Spleen (tissue), 11 donors: ENCODE results near the gene TENM3. TPM values are rescaled to one million over a fixed set of nuclear protein-coding genes. Genes with fewer than 3 reads are reported as not detected.

Experiments
- DNase-seq: peaks from one replicate; pipeline ENCODE4 v3.0.0-alpha.2; 2020
- H3K27ac ChIP-seq, 8 donors: fragments of 200-600 bp; sonication (generic) in 7 of 8; 1 replicate in 4 of 8; 2 replicates in 4 of 8; pipeline versions ENCODE4 v1.5.0 to v1.8.0; 2016 to 2021; ENCODE audit warnings: inconsistent platforms in 4 of 8, mild to moderate bottlenecking in 4 of 8, moderate library complexity in 1 of 8
- H3K27me3 ChIP-seq, 7 donors: fragments of 200-600 bp; sonication (generic) in 6 of 7; replicated peaks in 1 of 7; 1 replicate in 4 of 7; 2 replicates in 3 of 7; pipeline versions ENCODE4 v1.5.0 to v1.8.0; 2016 to 2021; ENCODE audit warnings: inconsistent platforms in 3 of 7, mild to moderate bottlenecking in 1 of 7
- H3K36me3 ChIP-seq, 6 donors: fragments of 200-600 bp; sonication (generic) in 5 of 6; 1 replicate in 4 of 6; 2 replicates in 2 of 6; pipeline versions ENCODE4 v1.5.0 to v1.8.0; 2016 to 2021; ENCODE audit warnings: inconsistent platforms in 2 of 6
- H3K4me1 ChIP-seq, 6 donors: fragments of 200-600 bp; sonication (generic) in 5 of 6; 1 replicate in 3 of 6; 2 replicates in 3 of 6; pipeline versions ENCODE4 v1.5.0 to v1.8.0; 2016 to 2021; ENCODE audit warnings: inconsistent platforms in 3 of 6
- H3K4me3 ChIP-seq, 8 donors: fragments of 200-600 bp; sonication (generic) in 7 of 8; 1 replicate in 4 of 8; 2 replicates in 4 of 8; pipeline versions ENCODE4 v1.5.0 to v1.8.0; 2016 to 2021; ENCODE audit warnings: inconsistent platforms in 4 of 8, mild to moderate bottlenecking in 4 of 8, moderate library complexity in 2 of 8
- H3K9me3 ChIP-seq, 8 donors: fragments of 200-600 bp; sonication (generic) in 7 of 8; 1 replicate in 4 of 8; 2 replicates in 4 of 8; pipeline versions ENCODE4 v1.5.0 to v1.8.0; 2016 to 2021; ENCODE audit warnings: inconsistent platforms in 4 of 8
- POLR2A ChIP-seq, 3 donors: fragments of 450-650 bp; IDR thresholded peaks; one replicate each; pipeline ENCODE4 v1.5.1; 2017; ENCODE audit warnings: antibody characterized with exemption in 3 of 3, mild to moderate bottlenecking in 1 of 3
- POLR2AphosphoS5 ChIP-seq, 3 donors: sonication (generic); formaldehyde crosslinking; IDR thresholded peaks; one replicate each; pipeline ENCODE4 v1.5.1; 2017; ENCODE audit warnings: antibody characterized with exemption in 3 of 3
- WGBS, 5 donors: extraction: QIAGEN DNeasy Blood & Tissue Kit in 3 of 5; methylation state at CpG; one replicate each; pipeline versions ENCODE4 v1.1.5 to v1.1.7; 2013 to 2018; 5-methylcytosine and 5-hydroxymethylcytosine counted together
- intact Hi-C: fragments of 100-400 bp; cut with DNase I; formaldehyde crosslinking; loops from one replicate; pipeline ENCODE4 v1.15.0; 2023; ENCODE audit warnings: low total_unique reads
- polyA plus RNA-seq, 3 donors: library from polyadenylated mRNA; stranded (reverse); fragments of 200-250 nt; gene quantifications; one replicate each; pipeline ENCODE4 v1.2.1, GENCODE V29; 2013
- total RNA-seq, 7 donors: library from RNA; depleted of rRNA in 3 of 7; stranded (reverse); fragments of >200 nt in 3 of 7; fragmentation: NEBNext Ultra II Directional in 4 of 7; extraction: Animal tissue kit (Norgen Biotek cat#: 25700) in 4 of 7; gene quantifications; one replicate each; pipeline versions ENCODE4 v1.1.0 to v1.2.1, GENCODE V29; 2016 to 2021
- TF ChIP-seq, protein P1 (sequence below), 11 experiments: fragments of 200-600 bp in 7 of 11; fragments of 450-650 bp in 4 of 11; sonication (generic) in 4 of 11; IDR thresholded peaks in 8 of 11; conservative IDR thresholded peaks in 3 of 11; 1 replicate in 7 of 11; 2 replicates in 4 of 11; pipeline versions ENCODE4 v1.4.0 to v1.8.0; 2016 to 2021; ENCODE audit warnings: antibody characterized with exemption in 11 of 11, inconsistent platforms in 4 of 11, mild to moderate bottlenecking in 1 of 11
- donor health status: healthy with polysubstance abuse.
- donor health status: DM: no; HTN: no; CAD: no; lungs with moderate emphysema.
- donor health status: DM: no; HTN: no; CAD: no.
- donor health status: Bipolar disorder and iron deficiency.
- donor health status: healthy.
- donor health status: DM: no; HTN: no; CAD: no.
- donor health status: DM: yes; HTN: yes; CAD: no.

Gene TENM3
- total and polyA plus RNA-seq, 10 donors, result 0.37 to 45.6 (median 17.7) TPM

DNA sequence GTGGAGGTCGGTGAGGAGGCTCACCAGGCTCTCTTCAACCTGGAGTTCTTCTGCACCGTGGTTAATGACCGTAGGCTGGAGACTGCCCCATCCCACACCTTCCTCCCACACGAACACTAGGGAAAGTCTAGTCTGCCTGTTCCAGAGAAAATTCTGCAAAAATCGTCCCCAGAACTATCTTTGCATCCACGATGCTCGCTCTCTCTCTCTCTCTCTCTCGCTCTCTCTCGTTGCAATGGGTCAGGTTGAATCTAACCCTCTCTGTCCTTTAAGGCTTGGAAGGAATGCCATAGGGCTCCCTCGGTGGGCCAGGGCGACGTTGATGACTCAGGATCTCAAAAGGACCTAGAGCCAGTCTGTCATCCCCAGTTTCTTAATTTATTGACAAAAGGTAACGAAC, 562.5 kb downstream of the TENM3 start:
- Histone ChIP-seq H3K36me3 (no peaks in the 10 kb centered on the region), H3K27ac (no peak overlapping the region), H3K27me3 (peaks cover 0 to 22% (median 0%) of the 10 kb centered on the region in 7 donors), H3K4me3 (no peak overlapping the region), H3K4me1 (peaks cover 0 to 25% (median 14%) of the 10 kb centered on the region in 6 donors), H3K9me3 (peaks cover 0 to 20% (median 0%) of the 10 kb centered on the region in 8 donors)
- WGBS, 5 donors, result 51 to 75% (median 68%) methylated on average over 11 to 13 of the region's 13 CpGs
- no peak for DNase-seq
- TF ChIP-seq, protein P1, sequence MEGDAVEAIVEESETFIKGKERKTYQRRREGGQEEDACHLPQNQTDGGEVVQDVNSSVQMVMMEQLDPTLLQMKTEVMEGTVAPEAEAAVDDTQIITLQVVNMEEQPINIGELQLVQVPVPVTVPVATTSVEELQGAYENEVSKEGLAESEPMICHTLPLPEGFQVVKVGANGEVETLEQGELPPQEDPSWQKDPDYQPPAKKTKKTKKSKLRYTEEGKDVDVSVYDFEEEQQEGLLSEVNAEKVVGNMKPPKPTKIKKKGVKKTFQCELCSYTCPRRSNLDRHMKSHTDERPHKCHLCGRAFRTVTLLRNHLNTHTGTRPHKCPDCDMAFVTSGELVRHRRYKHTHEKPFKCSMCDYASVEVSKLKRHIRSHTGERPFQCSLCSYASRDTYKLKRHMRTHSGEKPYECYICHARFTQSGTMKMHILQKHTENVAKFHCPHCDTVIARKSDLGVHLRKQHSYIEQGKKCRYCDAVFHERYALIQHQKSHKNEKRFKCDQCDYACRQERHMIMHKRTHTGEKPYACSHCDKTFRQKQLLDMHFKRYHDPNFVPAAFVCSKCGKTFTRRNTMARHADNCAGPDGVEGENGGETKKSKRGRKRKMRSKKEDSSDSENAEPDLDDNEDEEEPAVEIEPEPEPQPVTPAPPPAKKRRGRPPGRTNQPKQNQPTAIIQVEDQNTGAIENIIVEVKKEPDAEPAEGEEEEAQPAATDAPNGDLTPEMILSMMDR (IDR thresholded peaks at IDR 0.05 in 8 of 11, conservative IDR thresholded peaks at IDR 0.05 in 3 of 11), result no peak
- TF ChIP-seq POLR2AphosphoS5 (IDR thresholded peaks at IDR 0.05), result no peak
- intact Hi-C loops, result loop anchor here (10.0 kb wide), 2 partner anchors 119 to 331 kb away; no protein-coding TSS in a partner anchor

DNA sequence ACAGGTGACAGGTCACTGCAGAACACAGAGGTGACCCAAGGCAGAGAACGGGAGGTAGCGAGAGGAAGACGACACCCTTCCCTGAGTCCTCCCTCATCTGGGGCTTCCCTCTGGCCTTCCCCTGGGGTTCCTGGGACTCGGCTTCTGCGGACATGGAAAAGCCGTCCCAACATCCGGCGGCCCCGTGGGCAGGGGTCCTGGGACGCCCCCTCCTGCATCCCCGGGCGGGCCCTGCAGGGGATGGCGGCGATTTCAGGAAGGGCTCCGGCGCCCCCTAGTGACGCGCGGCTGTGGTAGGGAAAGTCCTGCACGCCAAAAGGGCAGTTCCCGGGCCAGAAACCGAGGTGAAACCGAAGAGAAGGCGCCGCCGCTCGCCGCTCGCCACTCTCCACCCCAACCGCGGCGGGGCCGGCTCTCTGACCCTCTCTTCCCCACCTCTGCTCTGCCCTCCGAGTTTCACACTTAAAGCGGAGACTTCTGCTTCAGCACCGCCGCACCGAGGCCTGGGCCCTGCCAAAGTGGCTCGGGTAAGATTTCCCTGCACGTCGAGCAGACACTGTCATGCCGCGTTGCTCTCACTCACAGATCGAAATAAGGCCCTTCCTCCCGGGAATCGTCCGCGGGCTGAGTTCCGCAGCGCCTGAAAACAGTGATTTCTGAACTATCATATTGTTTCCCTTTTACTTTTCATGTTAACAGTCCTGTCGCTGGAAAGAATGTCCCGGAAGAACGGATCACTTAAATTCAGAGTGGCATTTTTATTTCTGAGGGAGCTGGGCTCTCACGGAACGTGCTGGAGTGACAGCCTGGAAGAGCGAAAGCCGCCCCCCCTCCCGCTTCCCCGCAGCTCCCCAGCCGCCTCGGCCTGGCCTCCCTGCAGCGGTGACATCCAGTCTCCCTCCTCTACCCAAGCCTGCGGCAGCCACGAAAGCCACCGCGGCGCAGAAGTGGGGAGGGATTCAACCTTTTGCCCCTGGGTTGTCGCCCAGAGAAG, 563.4 kb downstream of the TENM3 start:
- no peaks in the 10 kb centered on the region for H3K36me3 ChIP-seq
- TF ChIP-seq POLR2A (IDR thresholded peaks at IDR 0.05) (no peak), POLR2AphosphoS5 (IDR thresholded peaks at IDR 0.05) (peak in 2 of 3 donors; percentile 50 to 55)
- TF ChIP-seq, protein P1 (IDR thresholded peaks at IDR 0.05 in 8 of 11, conservative IDR thresholded peaks at IDR 0.05 in 3 of 11), result peak; percentile 21 to 84 (median 69)
- peak overlapping the region; percentile 23 to 69 (median 42) for H3K4me3 ChIP-seq
- H3K27me3 ChIP-seq, result peaks cover 0 to 22% (median 0%) of the 10 kb centered on the region in 7 donors
- H3K4me1 ChIP-seq, result peaks cover 0 to 25% (median 14%) of the 10 kb centered on the region in 6 donors
- DNase-seq, result peak; percentile 87
- H3K9me3 ChIP-seq, result peaks cover 0 to 28% (median 6%) of the 10 kb centered on the region in 8 donors
- H3K27ac ChIP-seq, result peak overlapping the region in 7 of 8 donors; percentile 37 to 75 (median 51)
- intact Hi-C loops, result loop anchor here (10.0 kb wide), 2 partner anchors 118 to 332 kb away; no protein-coding TSS in a partner anchor
- WGBS, 5 donors, result 10 to 17% (median 13%) methylated on average over 65 to 68 of the region's 68 CpGs

DNA sequence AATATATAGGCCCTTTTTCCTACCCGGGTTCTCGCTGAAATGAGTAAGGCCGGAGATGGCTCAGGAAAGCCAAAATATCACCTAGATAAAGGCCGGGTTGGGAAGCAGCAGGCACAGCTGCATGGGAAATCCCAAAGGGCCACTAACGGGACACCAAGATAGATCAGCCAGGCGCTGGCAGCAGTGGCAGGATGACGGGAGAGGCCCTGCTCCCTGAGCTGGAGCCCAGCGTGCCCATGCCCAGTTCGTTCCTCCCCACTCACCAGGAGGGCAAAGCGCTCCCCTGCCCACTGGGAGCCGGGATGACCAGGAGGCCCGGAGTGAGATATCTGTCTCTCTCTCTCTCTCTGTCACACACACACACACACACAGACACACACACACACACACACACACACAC, 564.1 kb downstream of the TENM3 start:
- Histone ChIP-seq H3K4me3 (peak overlapping the region in 4 of 8 donors; percentile 42 to 69 (median 44)), H3K27ac (peak overlapping the region in 2 of 8 donors; percentile 37 to 75)
- intact Hi-C loops, result loop anchor here (10.0 kb wide), 2 partner anchors 117 to 333 kb away; no protein-coding TSS in a partner anchor

More for the DNA sequence above, 564.1 kb downstream of the TENM3 start:
- H3K9me3 ChIP-seq, result peaks cover 0 to 34% (median 11%) of the 10 kb centered on the region in 8 donors
- 63 to 89% (median 80%) methylated on average over 8 to 12 of the region's 12 CpGs for whole genome bisulfite sequencing, 5 donors
- peaks cover 0 to 25% (median 14%) of the 10 kb centered on the region in 6 donors for H3K4me1 ChIP-seq
- no peaks in the 10 kb centered on the region for H3K36me3 ChIP-seq
- H3K27me3 ChIP-seq, result peaks cover 0 to 22% (median 0%) of the 10 kb centered on the region in 7 donors
- no peak for DNase-seq
- TF ChIP-seq POLR2A (IDR thresholded peaks at IDR 0.05) (no peak), POLR2AphosphoS5 (IDR thresholded peaks at IDR 0.05) (no peak)
- TF ChIP-seq, protein P1 (IDR thresholded peaks at IDR 0.05 in 8 of 11, conservative IDR thresholded peaks at IDR 0.05 in 3 of 11), result no peak
